NCI-H2227 treated with DMSO at 0.1 percent for 48 hours (cell line): Measurements from ENCODE around the gene ARL8B.

Experiments used
- DNase-seq: peaks from one replicate; lab custom pipeline; 2025; lab: John Stamatoyannopoulos, UW

The ARL8B gene

GRCh38 chr3:5212628-5213573, 90.8 kb downstream of the ARL8B start:
- DNase-seq = no peak

GRCh38 chr3:5213574-5213966, 91.5 kb downstream of the ARL8B start:
- no peak for DNase-seq

GRCh38 chr3:5214352-5214751, 92.3 kb downstream of the ARL8B start:
- DNase-seq = no peak

- DNase-seq = no peak
Measured at GRCh38 chr3:5217824-5218595, 95.9 kb downstream of the ARL8B start.

GRCh38 chr3:5218815-5219214, 96.7 kb downstream of the ARL8B start:
- DNase-seq = no peak

- DNase-seq = no peak
Measured at GRCh38 chr3:5219216-5219615, 97.1 kb downstream of the ARL8B start.

GRCh38 chr3:5220193-5220592, 98.1 kb downstream of the ARL8B start:
- DNase-seq = no peak

GRCh38 chr3:5220667-5221431, 98.8 kb downstream of the ARL8B start:
- DNase-seq = no peak

- no peak for DNase-seq
Measured at GRCh38 chr3:5221701-5222100, 99.6 kb downstream of the ARL8B start.

- no peak for DNase-seq
Measured at GRCh38 chr3:5222283-5223005, 100.4 kb downstream of the ARL8B start.

- DNase-seq = peak; percentile 16
Measured at GRCh38 chr3:5226783-5227182, 104.7 kb downstream of the ARL8B start.

GRCh38 chr3:5227812-5228211, 105.7 kb downstream of the ARL8B start:
- no peak for DNase-seq

GRCh38 chr3:5229414-5229813, 107.3 kb downstream of the ARL8B start:
- DNase-seq = no peak
